ENCODE results near the gene MFSD11. TPM values are rescaled to one million over a fixed set of nuclear protein-coding genes. Genes with fewer than 3 reads are reported as not detected.
"Not testable (repeated sequence)": the region's sequence is repeated elsewhere in the genome, so short reads cannot be mapped to it uniquely, and the experiment has no call there.

Gene MFSD11
- total RNA-seq, 1 donor = 28.2 TPM

GRCh38 chr17:76744747-76745146 is 6.8 kb downstream of the MFSD11 start:
- Histone ChIP-seq H3K4me3 (ENCODE audit: low read length) (no peak overlapping the region), H3K27me3 (ENCODE audit: insufficient read depth, low read length) (no peaks in the 10 kb centered on the region), H3K4me1 (ENCODE audit: insufficient read depth, low read length) (no peaks in the 10 kb centered on the region), H3K9me3 (ENCODE audit: low read depth, low read length) (no peaks in the 10 kb centered on the region)

GRCh38 chr17:76745785-76746184 is 7.9 kb downstream of the MFSD11 start:
- not testable (repeated sequence) for H3K9me3 ChIP-seq (ENCODE audit: low read depth, low read length); H3K4me1 ChIP-seq (ENCODE audit: insufficient read depth, low read length); H3K4me3 ChIP-seq (ENCODE audit: low read length); H3K27me3 ChIP-seq (ENCODE audit: insufficient read depth, low read length)

DNA sequence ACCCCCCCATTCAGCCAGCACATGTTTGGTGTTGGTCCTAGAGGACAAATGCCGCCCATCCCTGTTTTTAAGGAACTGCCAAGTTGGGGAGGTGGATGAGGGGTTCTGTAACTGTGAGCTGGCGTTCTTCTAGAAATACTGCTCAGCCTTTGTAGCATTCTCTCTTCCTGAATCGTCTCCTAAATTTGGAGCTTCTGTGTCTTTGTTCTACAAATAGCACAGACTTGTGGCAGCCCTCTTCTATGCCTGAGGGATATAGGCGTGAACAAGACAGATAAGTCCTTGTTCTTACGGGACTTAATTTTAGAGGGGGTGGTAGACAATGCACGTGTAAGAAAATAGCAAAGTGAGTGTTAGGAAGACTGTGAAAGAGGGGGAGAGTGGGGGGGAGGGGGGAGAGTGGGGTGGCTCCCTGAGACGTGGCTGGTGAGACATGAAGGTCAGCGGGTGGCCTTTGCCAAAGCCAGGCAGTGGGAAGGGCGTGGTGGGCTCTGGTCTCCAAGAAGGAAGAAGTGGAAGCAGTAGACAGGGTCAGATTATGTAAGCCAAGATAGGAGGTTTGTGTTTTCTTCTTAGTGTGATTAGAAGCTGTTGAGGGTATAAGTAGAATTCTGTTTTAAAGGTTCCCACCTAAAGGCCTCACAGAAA is 9.9 kb downstream of the MFSD11 start:
- Histone ChIP-seq H3K4me3 (ENCODE audit: low read length) (no peak overlapping the region), H3K4me1 (ENCODE audit: insufficient read depth, low read length) (peaks cover 4% of the 10 kb centered on the region), H3K9me3 (ENCODE audit: low read depth, low read length) (no peaks in the 10 kb centered on the region), H3K27me3 (ENCODE audit: insufficient read depth, low read length) (no peaks in the 10 kb centered on the region)

DNA sequence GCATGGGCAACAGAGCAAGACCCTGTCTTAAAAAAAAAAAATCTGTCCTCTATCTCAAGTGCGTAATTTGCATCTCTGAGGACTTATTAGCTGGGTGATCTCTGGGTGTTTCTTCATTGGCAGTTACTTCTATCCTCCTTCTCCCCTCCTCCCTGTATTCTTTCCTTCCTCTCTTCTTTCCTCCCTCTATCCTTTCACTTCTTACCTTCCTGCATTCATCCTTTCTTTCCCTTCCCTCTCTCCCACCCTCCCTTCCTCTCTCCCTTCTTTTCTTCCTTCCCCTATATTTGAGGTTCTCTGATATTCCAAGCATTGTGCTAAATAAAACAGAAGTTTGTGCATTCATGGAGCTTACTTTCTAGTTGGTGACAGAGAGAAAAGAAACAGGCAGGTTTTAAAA is 10.7 kb downstream of the MFSD11 start:
- H3K4me3 ChIP-seq (ENCODE audit: low read length) = no peak overlapping the region
- H3K27me3 ChIP-seq (ENCODE audit: insufficient read depth, low read length) = no peaks in the 10 kb centered on the region
- peaks cover 4% of the 10 kb centered on the region for H3K4me1 ChIP-seq (ENCODE audit: insufficient read depth, low read length)
- H3K9me3 ChIP-seq (ENCODE audit: low read depth, low read length) = no peaks in the 10 kb centered on the region

DNA sequence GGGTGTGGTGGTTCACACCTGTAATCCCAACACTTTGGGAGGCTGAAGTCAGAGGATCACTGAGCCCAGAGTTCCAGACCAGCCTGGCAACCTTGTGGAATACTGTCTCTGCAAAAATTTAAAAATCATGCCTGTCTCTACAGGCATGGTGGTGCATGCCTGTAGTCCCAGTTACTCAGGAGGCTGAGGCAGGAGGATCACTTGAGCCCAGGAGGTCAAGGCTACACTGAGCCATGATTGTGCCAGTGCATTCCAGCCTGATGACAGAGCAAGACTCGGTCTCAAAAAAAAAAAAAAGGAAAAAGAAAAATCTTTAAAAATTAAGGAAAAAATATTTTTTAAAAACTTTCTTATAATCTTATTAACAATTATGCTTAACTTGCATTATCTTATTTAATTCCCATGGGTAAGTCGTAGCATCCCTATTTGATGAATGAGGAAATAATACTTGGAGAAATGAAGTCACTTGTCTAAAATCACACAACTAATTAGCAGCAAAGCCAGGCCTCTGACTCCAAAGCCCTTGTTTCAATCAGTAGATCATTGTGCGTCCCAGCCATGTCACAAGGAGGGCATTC is 13.6 kb downstream of the MFSD11 start:
- H3K4me3 ChIP-seq (ENCODE audit: low read length) = no peak overlapping the region
- H3K9me3 ChIP-seq (ENCODE audit: low read depth, low read length) = no peaks in the 10 kb centered on the region
- H3K27me3 ChIP-seq (ENCODE audit: insufficient read depth, low read length) = no peaks in the 10 kb centered on the region

DNA sequence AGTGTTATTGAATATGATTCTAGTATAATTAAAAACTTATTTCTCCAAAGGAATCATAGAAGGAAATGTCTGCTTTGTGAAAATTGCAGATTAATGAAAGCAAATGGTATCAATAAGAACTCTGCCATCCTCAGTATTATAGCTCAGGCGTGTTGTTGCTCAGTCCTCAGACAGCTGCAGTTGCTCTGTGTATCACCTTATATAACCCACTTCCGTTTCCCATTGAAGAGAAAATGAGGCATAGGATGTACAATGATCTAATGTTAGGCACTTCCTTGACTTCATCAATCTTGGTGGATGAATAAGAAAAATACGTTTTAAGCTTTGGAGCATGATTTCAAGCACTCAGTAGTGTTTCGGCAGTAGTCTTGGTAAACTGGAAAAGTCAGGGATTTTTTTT is 14.1 kb downstream of the MFSD11 start:
- Histone ChIP-seq H3K4me3 (ENCODE audit: low read length) (no peak overlapping the region), H3K4me1 (ENCODE audit: insufficient read depth, low read length) (peaks cover 4% of the 10 kb centered on the region), H3K27me3 (ENCODE audit: insufficient read depth, low read length) (no peaks in the 10 kb centered on the region), H3K9me3 (ENCODE audit: low read depth, low read length) (no peaks in the 10 kb centered on the region)

More for the DNA sequence above, 13.6 kb downstream of the MFSD11 start:
- H3K4me1 ChIP-seq (ENCODE audit: insufficient read depth, low read length) = peaks cover 4% of the 10 kb centered on the region

DNA sequence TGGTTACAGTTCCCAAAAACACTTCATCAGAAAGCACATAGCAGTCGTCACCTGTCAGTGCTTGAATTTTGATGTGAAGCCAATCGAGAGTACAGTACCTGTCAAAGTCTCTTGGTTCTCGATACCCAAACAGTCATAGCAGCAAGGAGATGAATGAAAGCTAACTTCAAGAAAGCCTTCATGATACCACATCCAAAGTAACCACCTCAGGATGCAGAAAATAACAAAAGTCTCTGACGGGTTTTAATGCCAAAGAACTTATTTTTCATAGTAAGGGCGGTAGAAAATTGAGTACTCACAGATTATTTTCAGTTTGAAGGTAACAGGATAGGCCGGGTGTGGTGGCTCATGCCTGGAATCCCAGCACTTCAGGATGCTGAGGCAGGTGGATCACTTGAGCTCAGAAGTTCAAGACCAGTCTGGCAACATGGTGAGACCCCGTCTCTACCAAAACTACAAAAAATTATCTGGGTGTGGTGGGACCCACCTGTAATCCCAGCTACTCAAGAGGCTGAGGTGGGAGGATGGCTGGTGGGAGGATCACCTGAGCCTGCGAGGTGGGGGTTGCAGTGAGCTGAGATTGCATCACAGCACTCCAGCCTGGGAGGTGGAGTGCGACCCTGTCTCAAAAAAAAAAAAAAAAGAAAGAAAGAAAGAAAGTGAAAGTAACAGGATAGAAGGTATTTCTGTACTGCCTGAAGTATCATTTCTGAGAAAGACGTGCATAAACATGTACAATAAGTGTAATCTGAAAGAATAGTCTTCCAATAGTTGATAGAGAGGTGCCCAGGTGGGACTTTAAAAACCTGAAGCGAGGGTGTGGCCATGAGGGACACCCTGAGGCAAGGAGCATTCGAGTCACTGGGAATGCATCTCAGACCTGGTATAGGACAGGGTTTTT is 15.4 kb downstream of the MFSD11 start:
- Histone ChIP-seq H3K27me3 (ENCODE audit: insufficient read depth, low read length) (no peaks in the 10 kb centered on the region), H3K4me1 (ENCODE audit: insufficient read depth, low read length) (peaks cover 4% of the 10 kb centered on the region), H3K9me3 (ENCODE audit: low read depth, low read length) (no peaks in the 10 kb centered on the region), H3K4me3 (ENCODE audit: low read length) (peak overlapping the region; percentile 24)

- Histone ChIP-seq H3K9me3 (ENCODE audit: low read depth, low read length) (no peaks in the 10 kb centered on the region), H3K4me3 (ENCODE audit: low read length) (no peak overlapping the region), H3K4me1 (ENCODE audit: insufficient read depth, low read length) (peaks cover 4% of the 10 kb centered on the region), H3K27me3 (ENCODE audit: insufficient read depth, low read length) (no peaks in the 10 kb centered on the region)
Observed at GRCh38 chr17:76755285-76755684, 17.4 kb downstream of the MFSD11 start.

DNA sequence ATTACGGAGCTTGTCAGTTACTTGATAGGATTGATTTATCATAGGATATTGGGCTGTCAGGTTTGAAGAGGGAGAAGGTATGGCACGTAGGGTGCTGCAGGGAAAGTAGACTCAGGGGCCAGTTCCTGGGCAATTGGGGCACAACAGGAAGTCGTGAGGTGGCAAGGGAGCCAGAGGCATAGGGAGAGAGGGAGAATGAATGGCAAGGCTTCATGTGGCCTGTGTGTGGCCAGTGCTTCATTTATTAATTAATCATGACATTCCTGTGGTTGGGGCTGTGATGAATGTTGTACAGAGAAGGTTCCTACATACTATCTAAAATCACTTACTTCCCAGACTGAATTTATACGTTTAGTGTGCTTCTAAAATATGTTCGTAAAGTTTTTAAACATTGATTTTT is 19.3 kb downstream of the MFSD11 start:
- Histone ChIP-seq H3K4me1 (ENCODE audit: insufficient read depth, low read length) (peaks cover 3% of the 10 kb centered on the region), H3K4me3 (ENCODE audit: low read length) (no peak overlapping the region), H3K27me3 (ENCODE audit: insufficient read depth, low read length) (no peaks in the 10 kb centered on the region), H3K9me3 (ENCODE audit: low read depth, low read length) (no peaks in the 10 kb centered on the region)

GRCh38 chr17:76758570-76758969 is 20.7 kb downstream of the MFSD11 start:
- Histone ChIP-seq H3K27me3 (ENCODE audit: insufficient read depth, low read length) (no peaks in the 10 kb centered on the region), H3K9me3 (ENCODE audit: low read depth, low read length) (no peaks in the 10 kb centered on the region), H3K4me1 (ENCODE audit: insufficient read depth, low read length) (no peaks in the 10 kb centered on the region), H3K4me3 (ENCODE audit: low read length) (no peak overlapping the region)

DNA sequence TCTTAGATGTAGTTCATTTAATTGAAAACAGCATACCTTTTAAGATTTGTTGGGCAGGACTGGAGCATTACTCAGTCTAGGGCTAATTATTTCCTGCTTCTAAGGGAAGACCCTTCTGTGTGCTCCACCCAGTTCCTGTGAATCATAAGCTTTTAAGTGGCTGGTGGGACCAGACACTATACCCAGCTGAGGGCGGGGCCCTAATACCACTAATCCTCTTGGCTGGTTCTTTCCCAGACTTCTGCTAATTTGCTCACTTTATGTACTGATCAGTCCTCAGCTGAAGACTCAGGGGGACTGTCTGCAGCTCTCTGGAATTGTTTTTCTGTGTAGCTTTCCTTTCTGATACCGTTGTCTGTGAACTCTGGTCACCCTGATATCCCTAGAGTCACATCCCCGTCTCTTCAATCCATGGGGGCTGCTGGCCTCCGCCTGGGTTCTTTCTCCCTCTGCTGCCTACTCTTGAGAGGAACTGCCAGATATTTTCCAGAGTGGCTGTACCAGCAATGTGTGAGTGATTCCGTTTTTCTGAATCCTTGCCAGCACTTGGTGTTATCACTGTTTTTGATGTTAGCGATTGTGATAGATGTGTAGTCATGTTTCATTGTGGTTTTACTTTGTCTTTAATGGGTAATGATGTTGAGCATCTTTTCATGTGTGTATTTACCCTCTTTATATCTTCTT is 35.1 kb downstream of the MFSD11 start:
- H3K4me1 ChIP-seq (ENCODE audit: insufficient read depth, low read length) = peaks cover 10% of the 10 kb centered on the region
- H3K4me3 ChIP-seq (ENCODE audit: low read length) = no peak overlapping the region
- no peaks in the 10 kb centered on the region for H3K9me3 ChIP-seq (ENCODE audit: low read depth, low read length)
- H3K27me3 ChIP-seq (ENCODE audit: insufficient read depth, low read length) = no peaks in the 10 kb centered on the region

GRCh38 chr17:76775021-76775600 is 37.2 kb downstream of the MFSD11 start:
- Histone ChIP-seq H3K4me1 (ENCODE audit: insufficient read depth, low read length) (peaks cover 10% of the 10 kb centered on the region), H3K4me3 (ENCODE audit: low read length) (no peak overlapping the region), H3K9me3 (ENCODE audit: low read depth, low read length) (no peaks in the 10 kb centered on the region), H3K27me3 (ENCODE audit: insufficient read depth, low read length) (no peaks in the 10 kb centered on the region)

DNA sequence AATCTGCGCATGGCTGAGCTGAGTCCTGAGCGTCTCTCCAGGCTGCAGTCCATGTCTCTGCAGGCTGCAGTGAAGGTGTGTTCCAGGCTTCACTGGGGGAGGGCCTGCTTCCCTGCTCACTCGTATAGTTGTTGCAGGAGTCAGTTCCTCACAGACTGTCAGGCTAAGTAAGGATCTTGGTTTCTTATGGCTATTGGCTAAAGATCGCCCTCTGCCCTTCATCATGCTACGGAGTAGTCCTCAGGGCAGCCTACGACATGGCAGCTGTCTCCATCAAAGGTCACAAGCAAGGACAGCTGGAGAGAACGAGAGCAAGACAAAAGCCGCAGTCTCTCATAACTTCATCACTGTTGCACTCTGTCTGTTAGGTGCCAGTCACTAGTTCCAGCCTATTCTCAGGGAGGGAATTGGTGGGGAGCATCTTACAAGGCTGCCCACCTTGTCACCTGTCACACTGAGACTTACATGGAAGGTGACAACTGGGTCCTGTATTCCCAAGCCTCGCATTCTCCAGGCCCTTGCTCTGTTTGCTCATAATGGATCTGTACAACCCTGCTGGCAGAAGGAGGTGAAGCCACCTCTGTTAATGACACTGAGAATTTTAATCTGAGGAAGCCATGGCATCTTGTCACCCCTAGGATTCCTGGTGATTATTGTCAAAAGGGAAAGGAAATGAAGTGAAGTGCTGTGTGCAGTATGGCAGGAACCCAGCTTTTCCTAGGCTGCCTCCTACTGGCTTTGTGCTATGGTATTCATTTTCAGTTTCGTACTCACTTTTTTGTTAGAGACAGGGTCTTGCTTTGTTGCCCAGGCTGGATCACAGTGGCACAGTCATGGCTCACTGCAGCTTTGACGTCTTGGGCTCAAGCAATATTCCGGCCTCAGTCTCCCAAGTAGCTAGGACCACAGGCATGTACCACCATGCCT is 43.4 kb downstream of the MFSD11 start:
- no peaks in the 10 kb centered on the region for H3K27me3 ChIP-seq (ENCODE audit: insufficient read depth, low read length)
- H3K4me1 ChIP-seq (ENCODE audit: insufficient read depth, low read length) = no peaks in the 10 kb centered on the region
- no peak overlapping the region for H3K4me3 ChIP-seq (ENCODE audit: low read length)
- no peaks in the 10 kb centered on the region for H3K9me3 ChIP-seq (ENCODE audit: low read depth, low read length)

DNA sequence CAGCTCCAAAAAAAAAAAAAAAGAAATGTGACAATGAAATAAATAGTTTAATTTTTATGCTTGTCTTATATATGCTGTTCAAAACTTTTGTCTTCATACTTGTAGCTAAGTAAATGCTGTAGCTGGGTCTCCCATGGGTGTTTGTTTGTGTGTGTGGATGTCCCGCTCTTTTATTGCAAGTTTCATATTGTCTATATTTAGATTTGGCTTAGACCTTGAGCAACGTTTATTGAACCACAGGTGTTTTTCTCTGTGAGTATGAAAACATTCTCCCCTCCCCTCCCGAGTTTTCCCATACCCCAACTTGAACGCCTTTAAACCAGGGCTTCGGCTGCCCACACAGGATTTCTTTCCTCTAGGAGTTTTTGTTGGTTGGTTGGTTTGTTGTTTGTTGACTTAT is 45.2 kb downstream of the MFSD11 start:
- Histone ChIP-seq H3K4me3 (ENCODE audit: low read length) (no peak overlapping the region), H3K4me1 (ENCODE audit: insufficient read depth, low read length) (no peaks in the 10 kb centered on the region), H3K27me3 (ENCODE audit: insufficient read depth, low read length) (no peaks in the 10 kb centered on the region), H3K9me3 (ENCODE audit: low read depth, low read length) (no peaks in the 10 kb centered on the region)
